Esophagus muscularis mucosa (tissue), 4 donors: ENCODE data around the gene ANP32E.

ENCODE experiments used
- CTCF ChIP-seq, 3 experiments: fragments of 200-600 bp in 2 of 3; fragments of 450-650 bp in 1 of 3; sonication (generic) in 2 of 3; IDR thresholded peaks; one replicate each; pipeline ENCODE4 v1.5.1; 2017 to 2019; ENCODE audit warnings: antibody characterized with exemption in 3 of 3, mild to moderate bottlenecking in 2 of 3, moderate library complexity in 1 of 3
- EP300 ChIP-seq: sonication (generic); formaldehyde crosslinking; IDR thresholded peaks from one replicate; pipeline ENCODE4 v1.6.1; 2017; ENCODE audit warnings: antibody characterized with exemption
- POLR2A ChIP-seq: fragments of 450-650 bp; IDR thresholded peaks from one replicate; pipeline ENCODE4 v1.6.1; 2017; ENCODE audit warnings: antibody characterized with exemption, moderate library complexity, mild to moderate bottlenecking, low read depth
- POLR2AphosphoS5 ChIP-seq, 2 donors: sonication (generic); formaldehyde crosslinking; IDR thresholded peaks; one replicate each; pipeline ENCODE4 v1.6.1; 2017; ENCODE audit warnings: antibody characterized with exemption in 2 of 2

GRCh38 chr1:150263549-150263948 is 27.6 kb upstream of the ANP32E start:
- TF ChIP-seq CTCF (IDR thresholded peaks at IDR 0.05) (no peak), EP300 (no peak), POLR2A (no peak), POLR2AphosphoS5 (IDR thresholded peaks at IDR 0.05) (no peak)
